Mesodermal cell (in vitro differentiated cells): ENCODE data around the gene RCL1.

ENCODE experiments used
- H3K27ac ChIP-seq: 2 replicates; pipeline ENCODE4 v1.7.0; 2013; ENCODE audit warnings: mild to moderate bottlenecking, low read depth, low read length, moderate library complexity; ENCODE audit not compliant: severe bottlenecking
- H3K36me3 ChIP-seq: 2 replicates; pipeline ENCODE4 v1.7.1; 2013; ENCODE audit warnings: mild to moderate bottlenecking, low read length, moderate library complexity; ENCODE audit not compliant: control insufficient read depth, insufficient read depth
- H3K4me1 ChIP-seq: one replicate; pipeline ENCODE4 v1.7.1; 2013; ENCODE audit warnings: mild to moderate bottlenecking, low read length; ENCODE audit not compliant: insufficient read depth, control insufficient read depth, poor library complexity, severe bottlenecking
- H3K4me3 ChIP-seq: 2 replicates; pipeline ENCODE4 v1.7.0; 2013; ENCODE audit warnings: low read length, control low read depth, mild to moderate bottlenecking; ENCODE audit not compliant: insufficient read depth, poor library complexity, severe bottlenecking; ENCODE audit errors: extremely low read depth
- H3K9me3 ChIP-seq: 2 replicates; pipeline ENCODE4 v1.7.1; 2013; ENCODE audit warnings: mild to moderate bottlenecking, low read length, moderate library complexity; ENCODE audit not compliant: control insufficient read depth
- WGBS, 2 experiments: methylation state at CpG; one replicate each; pipeline ENCODE4 v1.1.5; 2013; ENCODE audit warnings: missing lambda C conversion rate in 2 of 2; ENCODE audit not compliant: insufficient coverage in 2 of 2; 5-methylcytosine and 5-hydroxymethylcytosine counted together

Gene RCL1

DNA sequence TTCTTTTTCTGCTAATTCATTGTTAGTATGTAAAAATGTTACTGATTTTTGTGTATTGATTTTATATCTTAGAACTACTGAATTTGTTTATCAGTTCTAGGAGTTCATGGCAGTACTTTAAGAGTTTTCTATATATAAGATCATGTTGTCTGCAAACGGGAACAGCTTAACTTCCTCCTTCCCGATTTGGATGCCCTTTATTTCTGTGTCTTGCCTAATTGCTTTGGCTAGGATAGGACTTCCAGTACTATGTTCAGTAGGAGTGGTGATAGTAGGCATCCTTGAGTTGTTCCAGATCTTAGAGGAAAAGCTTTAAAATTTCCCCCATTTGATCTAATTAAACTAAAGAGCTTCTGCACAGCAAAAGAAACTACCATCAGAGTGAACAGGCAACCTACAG lies 20.1 kb downstream of the RCL1 start:
- WGBS, 2 experiments, result 100% methylated on average over 2 of the region's 2 CpGs; no CpG with 5 or more reads in 1 of the 2 experiments
- H3K4me1 ChIP-seq, result no peaks in the 10 kb centered on the region

GRCh38 chr9:4814913-4815312 lies 22.2 kb downstream of the RCL1 start:
- H3K9me3 ChIP-seq, result no peaks in the 10 kb centered on the region

More for the DNA sequence above, 20.1 kb downstream of the RCL1 start:
- H3K36me3 ChIP-seq, result no peaks in the 10 kb centered on the region
- no peaks in the 10 kb centered on the region for H3K9me3 ChIP-seq
- no peak overlapping the region for H3K27ac ChIP-seq
- no peak overlapping the region for H3K4me3 ChIP-seq

GRCh38 chr9:4815381-4815956 lies 22.7 kb downstream of the RCL1 start:
- WGBS, 2 experiments, result 77 to 87% methylated on average over 3 to 6 of the region's 7 CpGs
- Histone ChIP-seq H3K4me1 (no peaks in the 10 kb centered on the region), H3K27ac (no peak overlapping the region), H3K36me3 (no peaks in the 10 kb centered on the region), H3K9me3 (no peaks in the 10 kb centered on the region), H3K4me3 (no peak overlapping the region)

More at GRCh38 chr9:4814913-4815312, 22.2 kb downstream of the RCL1 start:
- no peaks in the 10 kb centered on the region for H3K4me1 ChIP-seq
- no peaks in the 10 kb centered on the region for H3K36me3 ChIP-seq
- no peak overlapping the region for H3K27ac ChIP-seq
- H3K4me3 ChIP-seq, result no peak overlapping the region

DNA sequence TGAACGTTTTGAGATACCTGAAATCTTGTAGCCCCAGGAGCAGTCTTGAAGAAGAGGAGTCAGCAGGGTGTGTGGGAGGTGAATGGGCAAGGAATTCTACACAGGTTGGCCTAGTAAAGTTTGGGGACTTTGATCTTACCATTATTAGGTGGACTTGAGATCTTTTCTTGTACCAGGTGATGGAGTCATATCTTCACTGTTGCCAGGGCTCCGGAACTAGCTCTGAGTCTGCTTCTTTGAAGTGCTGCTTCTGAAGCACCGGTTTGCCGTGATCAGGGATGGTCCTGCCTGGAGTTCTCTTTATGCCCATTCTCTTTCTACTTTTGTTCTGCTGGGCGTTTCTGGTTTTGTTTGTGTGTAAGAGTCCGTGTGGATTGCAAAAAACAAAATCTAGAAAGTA lies 27.4 kb downstream of the RCL1 start:
- WGBS, 2 experiments, result 79 to 81% methylated on average over 3 to 4 of the region's 6 CpGs

GRCh38 chr9:4821133-4821532 lies 28.4 kb downstream of the RCL1 start:
- Histone ChIP-seq H3K4me1 (peaks cover 5% of the 10 kb centered on the region), H3K36me3 (no peaks in the 10 kb centered on the region), H3K9me3 (no peaks in the 10 kb centered on the region), H3K4me3 (no peak overlapping the region), H3K27ac (no peak overlapping the region)
- 86 to 100% methylated on average over 1 of the region's 2 CpGs for WGBS, 2 experiments

More for the DNA sequence above, 27.4 kb downstream of the RCL1 start:
- Histone ChIP-seq H3K27ac (no peak overlapping the region), H3K4me1 (peaks cover 5% of the 10 kb centered on the region), H3K9me3 (no peaks in the 10 kb centered on the region), H3K4me3 (no peak overlapping the region), H3K36me3 (no peaks in the 10 kb centered on the region)

DNA sequence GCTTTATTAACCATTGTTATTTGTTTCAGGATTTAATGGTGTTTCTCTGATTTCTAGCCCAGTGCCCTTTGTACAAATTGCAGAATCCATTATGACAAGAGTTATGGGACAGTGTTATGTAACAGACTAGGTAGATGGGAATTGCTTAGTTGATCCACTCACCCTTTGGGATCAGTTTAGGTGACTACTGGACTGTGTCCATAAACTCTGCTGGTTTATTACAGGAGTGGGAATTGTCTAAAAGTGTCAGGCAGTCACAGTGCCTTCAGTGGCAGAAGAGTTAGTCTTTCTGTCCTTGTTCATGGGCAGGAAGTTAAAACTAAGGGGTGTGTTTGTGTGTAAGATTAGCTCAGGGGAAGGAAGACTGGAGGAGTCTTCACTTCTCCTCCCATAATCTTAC lies 29.3 kb downstream of the RCL1 start:
- no peaks in the 10 kb centered on the region for H3K36me3 ChIP-seq
- H3K9me3 ChIP-seq, result no peaks in the 10 kb centered on the region
- H3K27ac ChIP-seq, result no peak overlapping the region
- peaks cover 5% of the 10 kb centered on the region for H3K4me1 ChIP-seq
- H3K4me3 ChIP-seq, result no peak overlapping the region

- Histone ChIP-seq H3K36me3 (no peaks in the 10 kb centered on the region), H3K4me1 (peaks cover 10% of the 10 kb centered on the region), H3K9me3 (no peaks in the 10 kb centered on the region), H3K27ac (no peak overlapping the region), H3K4me3 (no peak overlapping the region)
- 96 to 98% methylated on average over 6 of the region's 7 CpGs for WGBS, 2 experiments
Measured at GRCh38 chr9:4826417-4827166, 33.8 kb downstream of the RCL1 start.

DNA sequence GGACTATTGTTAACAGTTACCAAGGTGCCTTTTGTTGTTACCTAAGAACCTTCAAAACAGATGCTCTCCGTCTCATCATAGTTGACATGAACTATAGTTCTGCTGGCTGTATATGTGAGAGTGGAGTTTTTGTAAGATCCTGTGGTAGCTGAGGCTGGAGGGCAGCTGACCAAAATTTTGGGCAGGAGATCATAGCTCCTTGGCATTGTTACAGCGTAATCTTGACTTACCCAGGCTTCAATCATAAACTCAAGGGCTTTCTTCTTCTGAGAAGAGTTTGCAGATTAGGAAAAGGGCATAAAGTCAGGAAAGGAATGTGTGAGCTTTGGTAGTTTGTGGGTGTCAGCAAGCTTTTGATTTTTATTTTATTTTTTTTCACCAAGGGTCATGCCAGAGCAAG lies 34.5 kb downstream of the RCL1 start:
- Histone ChIP-seq H3K4me1 (peaks cover 14% of the 10 kb centered on the region), H3K4me3 (no peak overlapping the region), H3K36me3 (no peaks in the 10 kb centered on the region), H3K27ac (no peak overlapping the region), H3K9me3 (no peaks in the 10 kb centered on the region)
- WGBS, 2 experiments, result 100% methylated on average over 1 of the region's 2 CpGs; no CpG with 5 or more reads in 1 of the 2 experiments

DNA sequence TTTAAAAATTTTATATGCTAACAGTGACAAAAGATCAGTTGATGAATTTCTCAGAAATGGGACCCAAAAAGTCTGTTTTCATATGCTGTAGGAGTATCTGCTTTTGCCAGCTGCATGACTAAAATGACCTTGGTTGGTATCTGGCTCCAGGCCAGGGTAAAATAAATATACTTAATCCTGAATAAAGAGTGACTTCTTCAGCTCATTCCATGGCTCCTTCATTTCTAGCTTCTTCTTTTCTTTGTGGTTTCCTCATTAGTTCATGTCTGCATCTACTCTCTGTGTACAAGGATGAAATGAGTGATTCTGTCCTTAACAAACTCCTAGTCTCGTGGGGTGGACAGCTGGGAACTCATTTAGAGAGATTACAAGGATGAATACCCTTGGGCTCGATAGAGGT lies 36.0 kb downstream of the RCL1 start:
- Histone ChIP-seq H3K27ac (no peak overlapping the region), H3K9me3 (no peaks in the 10 kb centered on the region), H3K4me1 (peaks cover 16% of the 10 kb centered on the region), H3K36me3 (no peaks in the 10 kb centered on the region), H3K4me3 (no peak overlapping the region)
- 86 to 91% methylated on average over 2 of the region's 2 CpGs for WGBS, 2 experiments

DNA sequence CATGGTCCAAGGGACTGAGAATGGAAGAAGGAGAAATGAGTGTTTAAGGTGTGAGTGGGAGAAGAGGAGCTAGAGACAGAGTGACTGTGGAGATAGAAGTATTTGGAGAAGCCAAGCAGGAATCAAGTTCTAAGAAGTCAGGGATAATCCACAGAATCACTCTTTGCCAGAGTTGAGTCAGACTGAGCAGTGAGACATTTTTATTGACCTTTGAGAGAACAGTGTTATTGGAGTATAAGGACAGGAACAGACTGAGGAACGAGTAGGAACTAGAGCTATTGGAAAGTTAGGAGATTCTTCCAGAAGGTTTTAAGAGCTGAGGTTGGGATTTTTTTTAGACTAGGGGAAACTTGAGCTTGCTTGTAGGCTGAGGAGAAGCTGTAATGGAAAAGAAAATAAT lies 37.2 kb downstream of the RCL1 start:
- Histone ChIP-seq H3K4me1 (peaks cover 26% of the 10 kb centered on the region), H3K27ac (no peak overlapping the region), H3K4me3 (no peak overlapping the region), H3K36me3 (no peaks in the 10 kb centered on the region), H3K9me3 (no peaks in the 10 kb centered on the region)
- WGBS, 2 experiments, result 86 to 88% methylated on average over 1 of the region's 1 CpG

GRCh38 chr9:4830699-4831098 lies 38.0 kb downstream of the RCL1 start:
- H3K27ac ChIP-seq, result no peak overlapping the region
- H3K4me3 ChIP-seq, result no peak overlapping the region
- H3K4me1 ChIP-seq, result peaks cover 27% of the 10 kb centered on the region
- no peaks in the 10 kb centered on the region for H3K9me3 ChIP-seq
- 80 to 100% methylated on average over 2 to 5 of the region's 5 CpGs for WGBS, 2 experiments
- H3K36me3 ChIP-seq, result peaks cover 4% of the 10 kb centered on the region
